PC-9 (cell line): Measurements from ENCODE around the gene LEKR1.

ENCODE experiments used
- EZH2 ChIP-seq: fragments of 200-600 bp; sonication (generic); IDR thresholded peaks from 2 replicates; pipeline ENCODE4 v1.8.0; 2017; ENCODE audit warnings: antibody characterized with exemption, low read depth
- TF ChIP-seq, protein P1 (sequence below): fragments of 200-600 bp; sonication (generic); conservative IDR thresholded peaks from 2 replicates; pipeline ENCODE4 v1.6.1; 2017; ENCODE audit warnings: mixed run types, antibody characterized with exemption, mild to moderate bottlenecking, moderate library complexity

DNA sequence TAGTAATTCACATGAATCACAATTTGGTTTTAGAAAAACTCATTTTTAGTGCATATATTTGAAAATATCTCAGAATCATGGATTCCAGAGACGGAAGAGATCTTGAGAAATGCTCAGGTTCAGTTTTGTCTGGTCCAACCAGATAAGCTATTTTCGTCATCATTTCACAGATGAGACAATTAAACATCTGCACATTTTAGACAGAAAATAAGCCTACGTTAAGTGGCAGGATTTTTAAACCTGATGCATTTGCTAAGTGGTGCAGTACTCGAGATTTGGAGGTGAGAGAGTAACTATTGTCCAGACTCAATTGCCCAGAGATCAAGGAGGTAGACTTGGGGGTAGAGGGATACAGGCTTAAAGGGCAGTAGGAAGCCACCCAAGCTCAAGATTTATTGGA, 243.3 kb downstream of the LEKR1 start:
- no peak for TF ChIP-seq EZH2
- TF ChIP-seq, protein P1, sequence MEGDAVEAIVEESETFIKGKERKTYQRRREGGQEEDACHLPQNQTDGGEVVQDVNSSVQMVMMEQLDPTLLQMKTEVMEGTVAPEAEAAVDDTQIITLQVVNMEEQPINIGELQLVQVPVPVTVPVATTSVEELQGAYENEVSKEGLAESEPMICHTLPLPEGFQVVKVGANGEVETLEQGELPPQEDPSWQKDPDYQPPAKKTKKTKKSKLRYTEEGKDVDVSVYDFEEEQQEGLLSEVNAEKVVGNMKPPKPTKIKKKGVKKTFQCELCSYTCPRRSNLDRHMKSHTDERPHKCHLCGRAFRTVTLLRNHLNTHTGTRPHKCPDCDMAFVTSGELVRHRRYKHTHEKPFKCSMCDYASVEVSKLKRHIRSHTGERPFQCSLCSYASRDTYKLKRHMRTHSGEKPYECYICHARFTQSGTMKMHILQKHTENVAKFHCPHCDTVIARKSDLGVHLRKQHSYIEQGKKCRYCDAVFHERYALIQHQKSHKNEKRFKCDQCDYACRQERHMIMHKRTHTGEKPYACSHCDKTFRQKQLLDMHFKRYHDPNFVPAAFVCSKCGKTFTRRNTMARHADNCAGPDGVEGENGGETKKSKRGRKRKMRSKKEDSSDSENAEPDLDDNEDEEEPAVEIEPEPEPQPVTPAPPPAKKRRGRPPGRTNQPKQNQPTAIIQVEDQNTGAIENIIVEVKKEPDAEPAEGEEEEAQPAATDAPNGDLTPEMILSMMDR, result no peak
